ENCODE measurements around the gene RLN3.

Gene RLN3

GRCh38 chr19:14006766-14007562 lies 21.0 kb upstream of the RLN3 start:
- Histone ChIP-seq H2BK12ac (ENCODE audit: low read length) (no peak overlapping the region), H3K79me1 (ENCODE audit: low read length) (peaks cover 9% of the 10 kb centered on the region), H2AFZ (ENCODE audit: insufficient read depth, low read length, poor library complexity) (peak overlapping the region; percentile 83), H4K8ac (ENCODE audit: low read depth, low read length) (peak overlapping the region; percentile 91), H3K4ac (ENCODE audit: low read depth, low read length) (peak overlapping the region; percentile 82), H3K27me3 (ENCODE audit: insufficient read depth, low read length) (no peaks in the 10 kb centered on the region), H2BK120ac (ENCODE audit: insufficient read depth, low read length, poor library complexity) (peak overlapping the region; percentile 82), H2AK5ac (ENCODE audit: low read length) (peak overlapping the region; percentile 43), H4K91ac (ENCODE audit: low read depth, low read length) (peak overlapping the region; percentile 89), H3K27ac (ENCODE audit: low read depth, low read length) (peak overlapping the region; percentile 71), H3K9ac (ENCODE audit: low read length) (peak overlapping the region; percentile 86), H3K36me3 (ENCODE audit: control insufficient read depth in 1 of 2, insufficient read depth in 2 of 2, low read length in 2 of 2) (no peaks in the 10 kb centered on the region), H3K4me3 (ENCODE audit: low read depth, low read length) (peak overlapping the region; percentile 74), H3K14ac (ENCODE audit: low read length) (peak overlapping the region; percentile 95), H3K79me2 (ENCODE audit: control insufficient read depth, insufficient read depth, low read length, poor library complexity) (peaks cover 5% of the 10 kb centered on the region), H4K12ac (ENCODE audit: low read depth, low read length) (peak overlapping the region; percentile 93), H3K4me1 (ENCODE audit: control insufficient read depth in 1 of 2, insufficient read depth in 2 of 2, low read length in 2 of 2) (peaks cover 8 to 10% of the 10 kb centered on the region in 2 experiments), H3K18ac (ENCODE audit: low read length) (peak overlapping the region; percentile 56), H2BK5ac (ENCODE audit: low read depth, low read length, poor library complexity) (peak overlapping the region; percentile 86), H3K9me3 (ENCODE audit: insufficient read depth, low read depth, low read length) (peaks cover 2% of the 10 kb centered on the region), H3K23ac (ENCODE audit: low read length) (no peak overlapping the region), H3K4me2 (ENCODE audit: low read length) (peak overlapping the region; percentile 71)
- WGBS (ENCODE audit: extremely low coverage, insufficient coverage, insufficient read length) = no CpG with 5 or more reads among the region's 56 CpGs
- peak; percentile 62 to 83 for DNase-seq

DNA sequence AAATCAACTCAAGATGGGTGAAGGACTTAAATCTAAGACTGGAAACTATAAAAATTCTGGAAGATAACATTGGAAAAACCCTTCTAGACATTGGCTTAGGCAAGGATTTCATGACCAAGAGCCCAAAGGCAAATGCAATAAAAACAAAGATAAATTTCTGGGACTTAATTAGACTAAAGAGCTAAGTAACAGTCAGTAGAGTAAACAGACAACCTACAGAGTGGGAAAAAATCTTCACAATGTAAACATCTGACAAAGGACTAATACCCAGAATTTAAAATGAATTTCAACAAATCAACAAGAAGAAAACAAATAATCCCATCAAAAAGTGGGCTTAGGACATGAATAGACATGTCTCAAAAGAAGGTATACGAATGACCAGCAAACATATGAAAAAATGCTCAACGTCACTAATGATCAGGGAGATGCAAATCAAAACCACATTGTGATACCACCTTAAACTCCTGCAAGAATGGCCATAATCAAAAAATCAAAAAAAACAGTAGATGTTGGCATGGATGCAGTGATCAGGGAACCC lies 15.5 kb upstream of the RLN3 start:
- no peak overlapping the region for H2BK12ac ChIP-seq (ENCODE audit: low read length)
- no peak overlapping the region for H3K4ac ChIP-seq (ENCODE audit: low read depth, low read length)
- DNase-seq = no peak
- H3K9ac ChIP-seq (ENCODE audit: low read length) = no peak overlapping the region
- H2AK5ac ChIP-seq (ENCODE audit: low read length) = no peak overlapping the region
- H3K4me2 ChIP-seq (ENCODE audit: low read length) = no peak overlapping the region
- no peak overlapping the region for H2BK5ac ChIP-seq (ENCODE audit: low read depth, low read length, poor library complexity)
- H3K79me2 ChIP-seq (ENCODE audit: control insufficient read depth, insufficient read depth, low read length, poor library complexity) = no peaks in the 10 kb centered on the region
- H2BK120ac ChIP-seq (ENCODE audit: insufficient read depth, low read length, poor library complexity) = no peak overlapping the region
- H4K12ac ChIP-seq (ENCODE audit: low read depth, low read length) = no peak overlapping the region
- H3K4me3 ChIP-seq (ENCODE audit: low read depth, low read length) = no peak overlapping the region
- H4K8ac ChIP-seq (ENCODE audit: low read depth, low read length) = no peak overlapping the region
- H3K79me1 ChIP-seq (ENCODE audit: low read length) = no peaks in the 10 kb centered on the region
- no peaks in the 10 kb centered on the region for H3K27me3 ChIP-seq (ENCODE audit: insufficient read depth, low read length)
- H3K36me3 ChIP-seq (ENCODE audit: control insufficient read depth in 1 of 2, insufficient read depth in 2 of 2, low read length in 2 of 2) = no peaks in the 10 kb centered on the region
- no peak overlapping the region for H3K27ac ChIP-seq (ENCODE audit: low read depth, low read length)
- H3K9me3 ChIP-seq (ENCODE audit: insufficient read depth, low read depth, low read length) = no peaks in the 10 kb centered on the region
- H3K4me1 ChIP-seq (ENCODE audit: control insufficient read depth in 1 of 2, insufficient read depth in 2 of 2, low read length in 2 of 2) = peaks cover 5% of the 10 kb centered on the region in 2 experiments
- H3K14ac ChIP-seq (ENCODE audit: low read length) = no peak overlapping the region
- no peak overlapping the region for H2AFZ ChIP-seq (ENCODE audit: insufficient read depth, low read length, poor library complexity)
- no peak overlapping the region for H4K91ac ChIP-seq (ENCODE audit: low read depth, low read length)
- no peak overlapping the region for H3K23ac ChIP-seq (ENCODE audit: low read length)
- WGBS (ENCODE audit: extremely low coverage, insufficient coverage, insufficient read length) = no CpG with 5 or more reads among the region's 2 CpGs
- no peak overlapping the region for H3K18ac ChIP-seq (ENCODE audit: low read length)

DNA sequence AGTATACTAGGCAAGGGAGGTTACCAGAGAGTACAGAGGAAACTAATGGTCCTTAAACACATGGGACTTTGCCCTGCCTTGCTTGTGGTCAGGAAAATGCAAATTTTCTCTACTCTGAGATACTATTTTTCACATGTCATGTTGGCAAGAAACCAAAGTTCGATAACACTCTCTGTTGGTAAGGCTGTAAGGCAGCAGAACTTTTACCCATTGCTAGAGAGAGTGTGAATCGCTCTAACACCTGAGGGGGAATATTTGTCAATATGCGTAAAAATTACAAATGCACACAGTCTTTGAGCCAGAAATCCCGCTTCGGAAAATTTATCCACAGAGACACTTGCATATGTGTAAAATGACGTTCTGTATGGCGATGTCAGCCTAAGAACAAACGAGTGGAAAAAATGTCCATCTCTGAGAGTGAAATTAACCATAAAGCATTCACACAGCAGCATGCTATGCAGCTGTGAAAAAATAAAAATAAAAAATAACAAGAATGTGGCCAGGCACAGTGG lies 12.4 kb upstream of the RLN3 start:
- H3K27me3 ChIP-seq (ENCODE audit: insufficient read depth, low read length) = no peaks in the 10 kb centered on the region
- H2BK12ac ChIP-seq (ENCODE audit: low read length) = no peak overlapping the region
- no peaks in the 10 kb centered on the region for H3K36me3 ChIP-seq (ENCODE audit: control insufficient read depth in 1 of 2, insufficient read depth in 2 of 2, low read length in 2 of 2)
- no peak overlapping the region for H4K12ac ChIP-seq (ENCODE audit: low read depth, low read length)
- H3K14ac ChIP-seq (ENCODE audit: low read length) = no peak overlapping the region
- H3K79me1 ChIP-seq (ENCODE audit: low read length) = no peaks in the 10 kb centered on the region
- H3K4me1 ChIP-seq (ENCODE audit: control insufficient read depth in 1 of 2, insufficient read depth in 2 of 2, low read length in 2 of 2) = peaks cover 0 to 2% of the 10 kb centered on the region in 2 experiments
- H4K8ac ChIP-seq (ENCODE audit: low read depth, low read length) = no peak overlapping the region
- H3K79me2 ChIP-seq (ENCODE audit: control insufficient read depth, insufficient read depth, low read length, poor library complexity) = no peaks in the 10 kb centered on the region
- H2BK5ac ChIP-seq (ENCODE audit: low read depth, low read length, poor library complexity) = no peak overlapping the region
- no peak overlapping the region for H3K18ac ChIP-seq (ENCODE audit: low read length)
- no peak overlapping the region for H3K23ac ChIP-seq (ENCODE audit: low read length)
- no peaks in the 10 kb centered on the region for H3K9me3 ChIP-seq (ENCODE audit: insufficient read depth, low read depth, low read length)
- H3K4me2 ChIP-seq (ENCODE audit: low read length) = no peak overlapping the region
- no peak overlapping the region for H3K4ac ChIP-seq (ENCODE audit: low read depth, low read length)
- no peak overlapping the region for H4K91ac ChIP-seq (ENCODE audit: low read depth, low read length)
- H2AFZ ChIP-seq (ENCODE audit: insufficient read depth, low read length, poor library complexity) = no peak overlapping the region
- H2AK5ac ChIP-seq (ENCODE audit: low read length) = no peak overlapping the region
- WGBS (ENCODE audit: extremely low coverage, insufficient coverage, insufficient read length) = no CpG with 5 or more reads among the region's 8 CpGs
- H2BK120ac ChIP-seq (ENCODE audit: insufficient read depth, low read length, poor library complexity) = no peak overlapping the region
- no peak overlapping the region for H3K9ac ChIP-seq (ENCODE audit: low read length)
- H3K4me3 ChIP-seq (ENCODE audit: low read depth, low read length) = no peak overlapping the region
- peak in 1 of 2 donors; percentile 8 for DNase-seq
- H3K27ac ChIP-seq (ENCODE audit: low read depth, low read length) = no peak overlapping the region

DNA sequence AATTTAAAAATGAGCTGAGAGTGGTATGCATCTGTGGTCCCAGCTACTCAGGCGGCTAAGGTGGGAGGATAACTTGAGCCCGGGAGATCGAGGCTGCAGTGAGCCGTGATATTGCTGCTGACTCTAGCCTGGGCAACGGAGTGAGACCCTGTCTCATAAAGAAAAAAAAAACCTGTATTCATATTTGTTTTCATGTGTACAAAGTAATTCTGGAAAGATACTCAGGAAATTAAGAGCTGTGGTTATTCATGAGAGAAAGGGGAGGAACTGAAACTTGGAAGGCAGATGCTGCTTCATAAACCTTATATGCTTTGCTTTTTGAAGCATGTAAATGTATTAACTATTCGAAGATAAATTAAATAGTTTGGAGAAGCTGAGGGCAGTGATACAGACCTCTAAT lies 8.8 kb upstream of the RLN3 start:
- Histone ChIP-seq H3K14ac (ENCODE audit: low read length) (no peak overlapping the region), H3K27ac (ENCODE audit: low read depth, low read length) (no peak overlapping the region), H3K18ac (ENCODE audit: low read length) (no peak overlapping the region), H2BK120ac (ENCODE audit: insufficient read depth, low read length, poor library complexity) (no peak overlapping the region), H2AFZ (ENCODE audit: insufficient read depth, low read length, poor library complexity) (no peak overlapping the region), H3K23ac (ENCODE audit: low read length) (no peak overlapping the region), H2BK5ac (ENCODE audit: low read depth, low read length, poor library complexity) (no peak overlapping the region), H3K4me3 (ENCODE audit: low read depth, low read length) (no peak overlapping the region), H3K4ac (ENCODE audit: low read depth, low read length) (no peak overlapping the region), H3K27me3 (ENCODE audit: insufficient read depth, low read length) (no peaks in the 10 kb centered on the region), H4K91ac (ENCODE audit: low read depth, low read length) (no peak overlapping the region), H4K8ac (ENCODE audit: low read depth, low read length) (no peak overlapping the region), H3K36me3 (ENCODE audit: control insufficient read depth in 1 of 2, insufficient read depth in 2 of 2, low read length in 2 of 2) (no peaks in the 10 kb centered on the region), H3K79me2 (ENCODE audit: control insufficient read depth, insufficient read depth, low read length, poor library complexity) (no peaks in the 10 kb centered on the region), H3K9me3 (ENCODE audit: insufficient read depth, low read depth, low read length) (no peaks in the 10 kb centered on the region), H3K79me1 (ENCODE audit: low read length) (peaks cover 2% of the 10 kb centered on the region), H2BK12ac (ENCODE audit: low read length) (no peak overlapping the region), H3K4me1 (ENCODE audit: control insufficient read depth in 1 of 2, insufficient read depth in 2 of 2, low read length in 2 of 2) (peaks cover 0 to 2% of the 10 kb centered on the region in 2 experiments), H4K12ac (ENCODE audit: low read depth, low read length) (no peak overlapping the region), H3K9ac (ENCODE audit: low read length) (no peak overlapping the region), H2AK5ac (ENCODE audit: low read length) (no peak overlapping the region), H3K4me2 (ENCODE audit: low read length) (no peak overlapping the region)
- no CpG with 5 or more reads among the region's 6 CpGs for WGBS (ENCODE audit: extremely low coverage, insufficient coverage, insufficient read length)
- DNase-seq = no peak

Data from trophoblast cell (in vitro differentiated cells and primary cell).